ENCODE results near the gene KMT2B.

The KMT2B gene

GRCh38 chr19:35787227-35787799 lies 69.5 kb downstream of the KMT2B start:
- Histone ChIP-seq H3K4me3 (ENCODE audit: severe bottlenecking) (no peak overlapping the region), H3K4me1 (ENCODE audit: insufficient read depth, poor library complexity, severe bottlenecking) (no peaks in the 10 kb centered on the region), H3K27me3 (ENCODE audit: insufficient read depth, poor library complexity, severe bottlenecking) (no peaks in the 10 kb centered on the region), H3K9me3 (ENCODE audit: severe bottlenecking) (no peaks in the 10 kb centered on the region), H3K36me3 (ENCODE audit: low read depth) (no peaks in the 10 kb centered on the region), H3K27ac (ENCODE audit: poor library complexity, severe bottlenecking) (no peak overlapping the region)
- ATAC-seq (ENCODE audit: low read depth) = no peak
- TF ChIP-seq CTCF (IDR thresholded peaks at IDR 0.05; ENCODE audit: poor library complexity, severe bottlenecking) = no peak
- DNase-seq (ENCODE audit: low spot score) = no peak

All from RWPE2 (cell line).